Glomerular visceral epithelial cell (primary cell): ENCODE results near the gene GNPDA1.

Experiments used
- DNase-seq: peaks from one replicate; pipeline ENCODE4 v3.0.0-alpha.2; 2016; ENCODE audit errors: extremely low spot score

GNPDA1 gene

DNA sequence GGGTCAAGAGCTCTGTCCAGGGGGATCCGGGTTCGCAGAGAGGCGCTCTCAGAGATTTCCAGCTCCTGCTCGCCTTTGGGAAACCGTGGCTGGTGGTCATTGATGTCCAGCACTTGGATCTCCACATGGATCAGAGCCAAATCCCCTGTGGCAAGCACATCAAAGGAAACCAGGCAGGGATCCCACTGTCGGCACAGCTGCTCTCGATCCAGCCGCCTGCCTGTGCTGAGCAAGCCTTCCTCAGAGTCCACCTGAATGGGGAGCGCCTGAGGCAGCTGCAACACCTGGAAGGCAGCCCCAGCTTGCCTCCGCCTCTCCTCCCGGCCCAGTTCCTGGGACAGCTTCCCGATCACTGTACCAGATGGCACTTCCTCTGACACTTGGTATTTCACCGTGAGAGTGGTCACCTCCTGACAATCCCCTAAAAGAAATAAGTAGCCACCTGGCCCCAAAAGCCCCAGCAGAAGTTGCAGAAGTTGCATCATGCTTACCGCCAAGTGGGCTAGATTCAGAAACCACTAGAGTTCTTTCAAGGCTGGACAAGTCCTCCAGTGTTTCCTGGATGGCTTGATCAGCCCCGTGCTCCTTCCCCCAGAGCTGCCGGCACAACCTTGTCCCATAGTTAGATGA is 55.3 kb downstream of the GNPDA1 start:
- no peak for DNase-seq

GRCh38 chr5:141954194-141954593 is 58.6 kb downstream of the GNPDA1 start:
- no peak for DNase-seq

DNA sequence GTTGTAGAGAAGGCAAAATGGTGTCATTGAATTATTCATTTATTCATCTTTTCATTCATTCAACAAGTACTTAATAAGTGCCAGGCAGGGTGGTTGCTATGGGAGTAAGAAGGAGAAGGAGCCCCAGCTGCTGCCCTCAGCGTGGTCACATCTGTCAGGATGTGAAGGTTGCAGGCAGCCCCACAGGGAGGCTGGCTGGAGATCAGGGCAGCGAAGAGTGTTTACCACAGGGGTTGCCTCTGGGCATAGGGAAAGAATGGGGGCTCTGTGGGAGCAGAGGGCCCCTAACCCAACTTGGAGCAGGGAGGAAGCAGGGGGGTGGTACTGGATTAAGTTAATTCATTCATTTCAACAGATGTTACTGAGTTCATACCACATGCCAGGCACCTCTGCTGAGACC is 60.8 kb downstream of the GNPDA1 start:
- DNase-seq = no peak

DNA sequence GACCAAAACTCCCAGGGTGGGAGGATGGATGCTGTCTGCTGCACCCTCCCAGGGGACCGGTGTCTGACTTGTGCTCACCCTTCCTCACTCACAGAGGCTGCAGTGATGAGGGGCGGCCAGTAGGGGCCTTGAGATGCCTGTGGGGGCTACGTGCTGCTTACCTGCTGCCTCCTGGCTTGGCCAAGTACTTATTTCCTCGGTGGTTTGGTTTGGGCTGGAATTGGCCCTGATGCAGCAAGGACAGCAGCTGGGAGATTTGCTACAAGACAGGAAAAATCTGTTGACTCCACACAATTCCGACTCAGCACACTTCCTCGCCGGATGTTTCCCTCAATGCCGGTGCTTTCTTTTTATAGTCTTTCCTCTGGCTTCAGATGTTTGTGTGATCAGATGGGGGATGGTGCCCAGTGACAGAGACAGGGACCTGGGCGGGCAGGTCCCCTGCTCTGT is 61.5 kb downstream of the GNPDA1 start:
- DNase-seq = no peak
